Liver (tissue), 9 donors: ENCODE data around the gene CSF3R. TPM values are rescaled to one million over a fixed set of nuclear protein-coding genes. Genes with fewer than 3 reads are reported as not detected.

Experiments
- DNase-seq: peaks from one replicate; pipeline ENCODE4 v3.0.0-alpha.2; 2017; ENCODE audit warnings: low spot score
- H3K27ac ChIP-seq, 2 donors: one replicate each; pipeline ENCODE4 v1.7.0; 2013; ENCODE audit warnings: inconsistent platforms in 2 of 2, low read length in 2 of 2, control low read depth in 1 of 2, low read depth in 1 of 2, mild to moderate bottlenecking in 1 of 2
- H3K27me3 ChIP-seq, 4 donors: one replicate each; pipeline versions ENCODE4 v1.6.1 to v1.7.0; 2013; ENCODE audit warnings: low read length in 3 of 4, inconsistent platforms in 1 of 4, mild to moderate bottlenecking in 1 of 4, moderate library complexity in 1 of 4; ENCODE audit not compliant: control insufficient read depth in 4 of 4, insufficient read depth in 4 of 4
- H3K36me3 ChIP-seq, 4 donors: one replicate each; pipeline versions ENCODE4 v1.6.1 to v1.7.0; 2013; ENCODE audit warnings: low read length in 3 of 4, mild to moderate bottlenecking in 3 of 4, low read depth in 1 of 4, moderate library complexity in 1 of 4; ENCODE audit not compliant: control insufficient read depth in 4 of 4, insufficient read depth in 3 of 4
- H3K4me1 ChIP-seq, 4 donors: one replicate each; pipeline versions ENCODE4 v1.6.1 to v1.7.0; 2013; ENCODE audit warnings: low read length in 3 of 4, mild to moderate bottlenecking in 3 of 4, moderate library complexity in 1 of 4; ENCODE audit not compliant: control insufficient read depth in 4 of 4, insufficient read depth in 4 of 4
- H3K4me3 ChIP-seq, 3 donors: one replicate each; pipeline versions ENCODE4 v1.6.1 to v1.7.0; 2013; ENCODE audit warnings: low read length in 3 of 3, control low read depth in 1 of 3, low read depth in 1 of 3, mild to moderate bottlenecking in 1 of 3
- H3K9ac ChIP-seq, 2 donors: one replicate each; pipeline ENCODE4 v1.7.0; 2013; ENCODE audit warnings: low read length in 2 of 2, mild to moderate bottlenecking in 2 of 2, moderate library complexity in 2 of 2, control low read depth in 1 of 2, low read depth in 1 of 2
- H3K9me3 ChIP-seq, 4 donors: one replicate each; pipeline versions ENCODE4 v1.6.1 to v1.7.0; 2013; ENCODE audit warnings: low read length in 3 of 4; ENCODE audit not compliant: control insufficient read depth in 4 of 4
- ATF3 ChIP-seq: IDR thresholded peaks from 2 replicates; pipeline ENCODE4 v1.6.1; 2016; ENCODE audit warnings: antibody characterized with exemption
- FOXA1 ChIP-seq: IDR thresholded peaks from 2 replicates; pipeline ENCODE4 v1.6.1; 2016; ENCODE audit warnings: antibody characterized with exemption
- FOXA2 ChIP-seq: IDR thresholded peaks from 2 replicates; pipeline ENCODE4 v1.6.1; 2016; ENCODE audit warnings: antibody characterized with exemption
- GABPA ChIP-seq, 2 donors: IDR thresholded peaks in 1 of 2; conservative IDR thresholded peaks in 1 of 2; 2 replicates each; pipeline ENCODE4 v1.6.1; 2016; ENCODE audit warnings: antibody characterized with exemption in 2 of 2, mild to moderate bottlenecking in 1 of 2, moderate library complexity in 1 of 2
- HNF4A ChIP-seq, 2 donors: conservative IDR thresholded peaks; 2 replicates each; pipeline ENCODE4 v1.6.1; 2016; ENCODE audit warnings: antibody characterized with exemption in 2 of 2, mild to moderate bottlenecking in 2 of 2
- HNF4G ChIP-seq: IDR thresholded peaks from 2 replicates; pipeline ENCODE4 v1.6.1; 2016; ENCODE audit warnings: antibody characterized with exemption
- JUND ChIP-seq, 2 donors: IDR thresholded peaks; 2 replicates each; pipeline ENCODE4 v1.6.1; 2016; ENCODE audit warnings: antibody characterized with exemption in 2 of 2
- MAX ChIP-seq: IDR thresholded peaks from 2 replicates; pipeline ENCODE4 v1.6.1; 2016; ENCODE audit warnings: antibody characterized with exemption
- NR2F2 ChIP-seq: IDR thresholded peaks from 2 replicates; pipeline ENCODE4 v1.6.1; 2016; ENCODE audit warnings: antibody characterized with exemption
- REST ChIP-seq: IDR thresholded peaks from 2 replicates; pipeline ENCODE4 v1.6.1; 2016; ENCODE audit warnings: antibody characterized with exemption, mild to moderate bottlenecking
- RXRA ChIP-seq, 2 donors: IDR thresholded peaks; 2 replicates each; pipeline ENCODE4 v1.6.1; 2017 to 2018; ENCODE audit warnings: antibody characterized with exemption in 2 of 2, mild to moderate bottlenecking in 1 of 2
- SP1 ChIP-seq: IDR thresholded peaks from 2 replicates; pipeline ENCODE4 v1.6.1; 2018; ENCODE audit warnings: antibody characterized with exemption, mild to moderate bottlenecking
- YY1 ChIP-seq: IDR thresholded peaks from 2 replicates; pipeline ENCODE4 v1.6.1; 2016; ENCODE audit warnings: antibody characterized with exemption, mild to moderate bottlenecking
- ZBTB33 ChIP-seq: IDR thresholded peaks from 2 replicates; pipeline ENCODE4 v1.6.1; 2016; ENCODE audit warnings: antibody characterized with exemption
- WGBS: extraction: QIAGEN DNeasy Blood & Tissue Kit; methylation state at CpG from one replicate; pipeline ENCODE4 v1.1.7; 2013; 5-methylcytosine and 5-hydroxymethylcytosine counted together
- polyA plus RNA-seq, 2 donors: library from polyadenylated mRNA; stranded (reverse) in 1 of 2; unstranded in 1 of 2; fragments of 200-250 nt in 1 of 2; fragments of >200 nt in 1 of 2; fragmentation: Nextera tagmentation in 1 of 2; extraction: Ambion mirVana in 1 of 2; gene quantifications; one replicate each; pipeline versions ENCODE4 v1.2.1 to v1.2.3, GENCODE V29; 2013 to 2015
- total RNA-seq, 2 donors: library from RNA; depleted of rRNA; stranded (reverse); fragments of >200 nt; gene quantifications; one replicate each; pipeline ENCODE4 v1.2.3, GENCODE V29; 2014
- donor health status: healthy.
- donor health status: healthy.
- donor health status: healthy.
- donor health status: healthy.
- donor health status: healthy.

The CSF3R gene
- total and polyA plus RNA-seq, 4 donors: 6.7 to 81.3 (median 15.9) TPM

GRCh38 chr1:36456391-36456928 lies 26.3 kb downstream of the CSF3R start:
- no peaks in the 10 kb centered on the region for H3K9me3 ChIP-seq
- no peaks in the 10 kb centered on the region for H3K4me1 ChIP-seq
- H3K36me3 ChIP-seq: peaks cover 3 to 60% (median 40%) of the 10 kb centered on the region in 4 donors
- DNase-seq: no peak
- H3K27me3 ChIP-seq: no peaks in the 10 kb centered on the region
- no peak overlapping the region for H3K9ac ChIP-seq
- no peak for TF ChIP-seq NR2F2
- TF ChIP-seq REST: no peak
- no peak for TF ChIP-seq YY1
- no peak for TF ChIP-seq MAX
- no peak for TF ChIP-seq GABPA (IDR thresholded peaks at IDR 0.05 in 1 of 2, conservative IDR thresholded peaks at IDR 0.05 in 1 of 2)
- no peak for TF ChIP-seq SP1
- no peak for TF ChIP-seq RXRA (IDR thresholded peaks at IDR 0.05)
- TF ChIP-seq FOXA1: no peak
- TF ChIP-seq ZBTB33: no peak
- TF ChIP-seq JUND (IDR thresholded peaks at IDR 0.05): no peak
- H3K4me3 ChIP-seq: no peak overlapping the region
- no peak overlapping the region for H3K27ac ChIP-seq

GRCh38 chr1:36455386-36455785 lies 27.3 kb downstream of the CSF3R start:
- H3K9ac ChIP-seq: no peak overlapping the region
- H3K36me3 ChIP-seq: peaks cover 3 to 50% (median 29%) of the 10 kb centered on the region in 4 donors
- no peak overlapping the region for H3K4me3 ChIP-seq
- no peak for DNase-seq
- no peak overlapping the region for H3K27ac ChIP-seq
- no peak for TF ChIP-seq REST
- no peak for TF ChIP-seq HNF4G
- no peak for TF ChIP-seq ZBTB33
- TF ChIP-seq FOXA1: no peak
- no peak for TF ChIP-seq SP1
- no peak for TF ChIP-seq NR2F2
- no peak for TF ChIP-seq HNF4A (conservative IDR thresholded peaks at IDR 0.05)
- TF ChIP-seq FOXA2: no peak
- TF ChIP-seq ATF3: no peak
- no peaks in the 10 kb centered on the region for H3K9me3 ChIP-seq
- peaks cover 0 to 8% (median 1%) of the 10 kb centered on the region in 4 donors for H3K4me1 ChIP-seq
- 94% methylated on average over 1 of the region's 1 CpG for WGBS
- H3K27me3 ChIP-seq: no peaks in the 10 kb centered on the region
